PFSK-1 (cell line): ENCODE measurements around the gene FETUB.

Experiments used
- FOXP2 ChIP-seq: optimal IDR thresholded peaks from 2 replicates; pipeline ENCODE3; 2011; ENCODE audit warnings: borderline replicate concordance, control low read depth, inconsistent platforms; ENCODE audit not compliant: insufficient read depth; ENCODE audit errors: extremely low read length, extremely low read depth
- POLR2AphosphoS5 ChIP-seq: IDR thresholded peaks from 2 replicates; pipeline ENCODE4 v1.6.1; 2012; ENCODE audit warnings: low read depth, mild to moderate bottlenecking, control low read depth, low read length, moderate library complexity
- SIN3A ChIP-seq: IDR thresholded peaks from 2 replicates; pipeline ENCODE4 v1.6.1; 2012; ENCODE audit warnings: mild to moderate bottlenecking, low read length, moderate library complexity, borderline replicate concordance; ENCODE audit not compliant: insufficient read depth
- TAF1 ChIP-seq: IDR thresholded peaks from 2 replicates; pipeline ENCODE4 v1.6.1; 2012; ENCODE audit warnings: low read length, control low read depth, borderline replicate concordance; ENCODE audit not compliant: insufficient read depth
- TF ChIP-seq, protein P1 (sequence below), 2 experiments: IDR thresholded peaks; 2 replicates each; pipeline versions ENCODE4 v1.6.1 to v1.8.0; 2011 to 2012; ENCODE audit warnings: low read depth in 2 of 2, low read length in 2 of 2, control low read depth in 1 of 2, inconsistent platforms in 1 of 2, mild to moderate bottlenecking in 1 of 2, moderate library complexity in 1 of 2; ENCODE audit not compliant: insufficient read depth in 1 of 2

DNA sequence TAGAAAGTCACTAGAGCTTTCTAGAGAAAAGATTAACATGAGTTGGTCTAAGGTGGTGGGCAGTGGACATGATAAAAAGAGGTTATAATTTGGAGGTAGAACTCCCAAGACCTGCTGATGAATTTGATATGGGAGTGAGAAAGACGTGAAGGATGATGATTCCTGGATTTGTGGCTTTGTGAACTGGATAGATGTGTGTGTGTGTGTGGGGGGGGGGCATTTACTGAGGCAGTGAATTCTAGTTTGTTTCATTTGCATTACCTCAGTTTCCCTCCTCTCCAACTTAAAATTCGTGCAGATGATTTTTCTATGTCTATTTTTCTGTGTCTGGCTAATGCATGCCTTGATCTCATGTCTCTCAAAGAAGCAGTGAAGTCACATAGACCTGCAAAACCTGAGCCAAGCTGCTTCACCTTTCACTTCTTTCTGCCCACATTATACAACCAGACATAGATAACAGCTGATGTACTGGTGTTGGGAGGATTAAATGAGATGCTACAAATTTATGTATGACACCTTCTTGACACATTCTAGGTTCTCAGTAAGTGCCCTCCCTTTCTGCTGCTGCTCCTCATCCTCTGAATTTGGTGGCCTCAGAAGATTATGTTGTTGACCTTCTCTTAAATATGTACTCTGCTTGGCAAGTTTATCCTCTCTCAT is 17.4 kb upstream of the FETUB start:
- TF ChIP-seq POLR2AphosphoS5 (no peak), FOXP2 (no peak), TAF1 (no peak), SIN3A (no peak)
- TF ChIP-seq, protein P1, sequence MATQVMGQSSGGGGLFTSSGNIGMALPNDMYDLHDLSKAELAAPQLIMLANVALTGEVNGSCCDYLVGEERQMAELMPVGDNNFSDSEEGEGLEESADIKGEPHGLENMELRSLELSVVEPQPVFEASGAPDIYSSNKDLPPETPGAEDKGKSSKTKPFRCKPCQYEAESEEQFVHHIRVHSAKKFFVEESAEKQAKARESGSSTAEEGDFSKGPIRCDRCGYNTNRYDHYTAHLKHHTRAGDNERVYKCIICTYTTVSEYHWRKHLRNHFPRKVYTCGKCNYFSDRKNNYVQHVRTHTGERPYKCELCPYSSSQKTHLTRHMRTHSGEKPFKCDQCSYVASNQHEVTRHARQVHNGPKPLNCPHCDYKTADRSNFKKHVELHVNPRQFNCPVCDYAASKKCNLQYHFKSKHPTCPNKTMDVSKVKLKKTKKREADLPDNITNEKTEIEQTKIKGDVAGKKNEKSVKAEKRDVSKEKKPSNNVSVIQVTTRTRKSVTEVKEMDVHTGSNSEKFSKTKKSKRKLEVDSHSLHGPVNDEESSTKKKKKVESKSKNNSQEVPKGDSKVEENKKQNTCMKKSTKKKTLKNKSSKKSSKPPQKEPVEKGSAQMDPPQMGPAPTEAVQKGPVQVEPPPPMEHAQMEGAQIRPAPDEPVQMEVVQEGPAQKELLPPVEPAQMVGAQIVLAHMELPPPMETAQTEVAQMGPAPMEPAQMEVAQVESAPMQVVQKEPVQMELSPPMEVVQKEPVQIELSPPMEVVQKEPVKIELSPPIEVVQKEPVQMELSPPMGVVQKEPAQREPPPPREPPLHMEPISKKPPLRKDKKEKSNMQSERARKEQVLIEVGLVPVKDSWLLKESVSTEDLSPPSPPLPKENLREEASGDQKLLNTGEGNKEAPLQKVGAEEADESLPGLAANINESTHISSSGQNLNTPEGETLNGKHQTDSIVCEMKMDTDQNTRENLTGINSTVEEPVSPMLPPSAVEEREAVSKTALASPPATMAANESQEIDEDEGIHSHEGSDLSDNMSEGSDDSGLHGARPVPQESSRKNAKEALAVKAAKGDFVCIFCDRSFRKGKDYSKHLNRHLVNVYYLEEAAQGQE (IDR thresholded peaks at IDR 0.05; ENCODE audit: insufficient read depth in 1 of 2, low read depth in 2 of 2, low read length in 2 of 2): no peak
